H9 (cell line): ENCODE measurements around the gene ZNF346. TPM values are rescaled to one million over a fixed set of nuclear protein-coding genes. Genes with fewer than 3 reads are reported as not detected.

ENCODE experiments used
- DNase-seq: peaks from one replicate; pipeline ENCODE4 v3.0.0-alpha.2; 2017
- H2AFZ ChIP-seq: one replicate; pipeline ENCODE4 v1.6.1; 2013; ENCODE audit warnings: mild to moderate bottlenecking, low read length, control low read depth, moderate library complexity
- H2AK5ac ChIP-seq: 2 replicates; pipeline ENCODE4 v1.6.1; 2013; ENCODE audit warnings: low read length, control low read depth, mixed read lengths; ENCODE audit not compliant: insufficient read length
- H2BK120ac ChIP-seq: one replicate; pipeline ENCODE4 v1.6.1; 2013; ENCODE audit warnings: low read depth, mild to moderate bottlenecking, low read length, control low read depth, inconsistent platforms; ENCODE audit not compliant: poor library complexity, severe bottlenecking
- H2BK12ac ChIP-seq: 2 replicates; pipeline ENCODE4 v1.6.1; 2013; ENCODE audit warnings: low read length, control low read depth, mixed read lengths, low read depth; ENCODE audit not compliant: insufficient read length
- H2BK15ac ChIP-seq: 2 replicates; pipeline ENCODE4 v1.6.1; 2013; ENCODE audit warnings: low read depth, low read length, control low read depth
- H2BK20ac ChIP-seq: one replicate; pipeline ENCODE4 v1.6.1; 2013; ENCODE audit warnings: low read depth, mild to moderate bottlenecking, low read length, control low read depth, inconsistent platforms; ENCODE audit not compliant: poor library complexity, severe bottlenecking
- H2BK5ac ChIP-seq: 2 replicates; pipeline ENCODE4 v1.6.1; 2013; ENCODE audit warnings: low read length, control low read depth, mixed read lengths; ENCODE audit not compliant: insufficient read length
- H3K14ac ChIP-seq: 2 replicates; pipeline ENCODE4 v1.6.1; 2013; ENCODE audit warnings: low read length, control low read depth; ENCODE audit not compliant: insufficient read depth
- H3K18ac ChIP-seq: 2 replicates; pipeline ENCODE4 v1.6.1; 2013; ENCODE audit warnings: low read depth, mild to moderate bottlenecking, mixed read lengths, low read length, control low read depth; ENCODE audit not compliant: insufficient read length
- H3K23ac ChIP-seq: 2 replicates; pipeline ENCODE4 v1.6.1; 2013; ENCODE audit warnings: low read length, control low read depth, mixed read lengths, low read depth; ENCODE audit not compliant: insufficient read length
- H3K23me2 ChIP-seq: 2 replicates; pipeline ENCODE4 v1.6.1; 2013; ENCODE audit warnings: low read depth, mild to moderate bottlenecking, mixed read lengths, low read length, control low read depth; ENCODE audit not compliant: insufficient read length, poor library complexity, severe bottlenecking
- H3K27ac ChIP-seq: 2 replicates; pipeline ENCODE4 v1.5.1; 2013; ENCODE audit warnings: low read length, control low read depth, mixed read lengths, low read depth; ENCODE audit not compliant: insufficient read length
- H3K27me3 ChIP-seq: 2 replicates; pipeline ENCODE4 v1.6.1; 2013; ENCODE audit warnings: low read length, control low read depth, inconsistent platforms; ENCODE audit not compliant: insufficient read depth
- H3K4ac ChIP-seq: 2 replicates; pipeline ENCODE4 v1.6.1; 2013; ENCODE audit warnings: low read depth, mild to moderate bottlenecking, control low read depth, inconsistent platforms, low read length, moderate library complexity
- H3K4me1 ChIP-seq: 2 replicates; pipeline ENCODE4 v1.6.1; 2013; ENCODE audit warnings: low read length, control low read depth, inconsistent platforms; ENCODE audit not compliant: insufficient read depth
- H3K4me2 ChIP-seq: 2 replicates; pipeline ENCODE4 v1.6.1; 2013; ENCODE audit warnings: low read length, control low read depth, mixed read lengths; ENCODE audit not compliant: insufficient read length, insufficient read depth
- H3K56ac ChIP-seq: 2 replicates; pipeline ENCODE4 v1.6.1; 2013; ENCODE audit warnings: low read depth, mild to moderate bottlenecking, mixed read lengths, low read length, control low read depth; ENCODE audit not compliant: insufficient read length
- H3K79me1 ChIP-seq: 2 replicates; pipeline ENCODE4 v1.6.1; 2013; ENCODE audit warnings: low read depth, mild to moderate bottlenecking, moderate library complexity, low read length, control low read depth, inconsistent platforms; ENCODE audit not compliant: insufficient read depth, poor library complexity, severe bottlenecking
- H3K79me2 ChIP-seq: 2 replicates; pipeline ENCODE4 v1.6.1; 2013; ENCODE audit warnings: low read length, control low read depth, inconsistent platforms; ENCODE audit not compliant: insufficient read depth
- H3K9ac ChIP-seq: 2 replicates; pipeline ENCODE4 v1.6.1; 2013; ENCODE audit warnings: low read length, control low read depth, mixed read lengths; ENCODE audit not compliant: insufficient read length; ENCODE audit errors: extremely low read depth
- H3K9me3 ChIP-seq: one replicate; pipeline ENCODE4 v1.6.1; 2013; ENCODE audit warnings: low read depth, low read length, inconsistent platforms; ENCODE audit not compliant: control insufficient read depth
- H3T11ph ChIP-seq: one replicate; pipeline ENCODE4 v1.6.1; 2013; ENCODE audit warnings: mild to moderate bottlenecking, low read length, control low read depth, inconsistent platforms
- H4K20me1 ChIP-seq: one replicate; pipeline ENCODE4 v1.6.1; 2013; ENCODE audit not compliant: control insufficient read depth, insufficient read length, insufficient read depth
- H4K5ac ChIP-seq: 2 replicates; pipeline ENCODE4 v1.6.1; 2013; ENCODE audit warnings: low read depth, mild to moderate bottlenecking, mixed read lengths, low read length, control low read depth; ENCODE audit not compliant: insufficient read length
- H4K8ac ChIP-seq: replicated peaks from 2 replicates; pipeline ENCODE4 v1.6.1; 2013; ENCODE audit warnings: low read length, control low read depth, mixed read lengths, low read depth; ENCODE audit not compliant: insufficient read length
- H4K91ac ChIP-seq: 2 replicates; pipeline ENCODE4 v1.6.1; 2013; ENCODE audit warnings: low read depth, mild to moderate bottlenecking, moderate library complexity, mixed read lengths, low read length, control low read depth; ENCODE audit not compliant: insufficient read length
- H3K27ac Mint-ChIP-seq, 3 experiments: 2 replicates in 2 of 3; 3 replicates in 1 of 3; pipeline ENCODE4 v1.8.0; 2020 to 2021; ENCODE audit warnings: mixed read lengths in 3 of 3, mild to moderate bottlenecking in 1 of 3, moderate library complexity in 1 of 3
- H3K27me3 Mint-ChIP-seq: 2 replicates; pipeline ENCODE4 v1.8.0; 2021; ENCODE audit warnings: low read depth, mild to moderate bottlenecking, moderate library complexity, mixed read lengths
- H3K36me3 Mint-ChIP-seq, 3 experiments: 2 replicates in 2 of 3; 3 replicates in 1 of 3; pipeline ENCODE4 v1.8.0; 2020 to 2021; ENCODE audit warnings: low read depth in 3 of 3, mixed read lengths in 3 of 3; ENCODE audit not compliant: insufficient read depth in 1 of 3
- H3K4me1 Mint-ChIP-seq, 2 experiments: 2 replicates each; pipeline ENCODE4 v1.8.0; 2020; ENCODE audit warnings: mixed read lengths in 2 of 2
- H3K4me3 Mint-ChIP-seq, 2 experiments: 2 replicates in 1 of 2; 3 replicates in 1 of 2; pipeline ENCODE4 v1.8.0; 2020 to 2021; ENCODE audit warnings: mild to moderate bottlenecking in 2 of 2, mixed read lengths in 2 of 2, moderate library complexity in 1 of 2
- H3K9me3 Mint-ChIP-seq, 2 experiments: 2 replicates in 1 of 2; 3 replicates in 1 of 2; pipeline ENCODE4 v1.8.0; 2020; ENCODE audit warnings: mild to moderate bottlenecking in 2 of 2, mixed read lengths in 2 of 2, moderate library complexity in 1 of 2
- CTCF ChIP-seq: fragments of 200-600 bp; sonication (generic); conservative IDR thresholded peaks from 3 replicates; pipeline ENCODE4 v1.8.0; 2021; ENCODE audit warnings: antibody characterized with exemption, mild to moderate bottlenecking
- WGBS: extraction: QIAGEN DNeasy Blood & Tissue Kit; methylation state at CpG from one replicate; pipeline ENCODE4 v1.1.7; 2013; ENCODE audit warnings: missing lambda C conversion rate, low lambda C conversion rate, mixed read lengths; ENCODE audit not compliant: insufficient read length; ENCODE audit errors: extremely low coverage; 5-methylcytosine and 5-hydroxymethylcytosine counted together
- total RNA-seq: library from RNA; stranded (reverse); gene quantifications from 2 replicates; pipeline ENCODE4 v1.2.1, GENCODE V29; 2021

ZNF346 gene
- total RNA-seq, 1 experiment from 2014 or later = 22.7 TPM

GRCh38 chr5:176994460-176995121 lies 27.9 kb upstream of the ZNF346 start:
- peaks cover 27% of the 10 kb centered on the region; the same call in 1 of the 2 replicates for H3K79me2 ChIP-seq
- no peak overlapping the region for H3K4ac ChIP-seq
- H4K8ac ChIP-seq = no peak overlapping the region
- H3K27ac Mint-ChIP-seq = peak overlapping the region in 1 of 3 experiments; percentile 27; a peak in 1 of 7 replicates
- no peak overlapping the region for H2AFZ ChIP-seq
- H3K4me2 ChIP-seq = no peak overlapping the region
- H3K9ac ChIP-seq = no peak overlapping the region
- H3K56ac ChIP-seq = no peak overlapping the region
- no peaks in the 10 kb centered on the region for H3K27me3 ChIP-seq
- no peak overlapping the region for H3K14ac ChIP-seq
- no peak for TF ChIP-seq CTCF
- no peak overlapping the region for H2BK15ac ChIP-seq
- H4K20me1 ChIP-seq = no peaks in the 10 kb centered on the region
- no peaks in the 10 kb centered on the region for H3K23me2 ChIP-seq
- no peak overlapping the region for H2AK5ac ChIP-seq
- H3K9me3 ChIP-seq = no peaks in the 10 kb centered on the region
- no peak overlapping the region for H3K23ac ChIP-seq
- no peak overlapping the region for H3K18ac ChIP-seq
- H2BK120ac ChIP-seq = no peak overlapping the region
- no peak overlapping the region for H4K91ac ChIP-seq
- H3T11ph ChIP-seq = no peak overlapping the region
- H3K4me3 Mint-ChIP-seq = no peak overlapping the region
- no CpG with 5 or more reads among the region's 7 CpGs for WGBS
- no peak overlapping the region for H3K27ac ChIP-seq
- no peak for DNase-seq
- H2BK5ac ChIP-seq = no peak overlapping the region
- no peak overlapping the region for H2BK12ac ChIP-seq
- H3K9me3 Mint-ChIP-seq = peaks cover 15 to 23% of the 10 kb centered on the region in 2 experiments
- peaks cover 10% of the 10 kb centered on the region for H3K79me1 ChIP-seq
- peaks cover 24 to 32% (median 28%) of the 10 kb centered on the region in 3 experiments for H3K36me3 Mint-ChIP-seq
- no peak overlapping the region for H4K5ac ChIP-seq
- H3K4me1 ChIP-seq = no peaks in the 10 kb centered on the region
- H3K27me3 Mint-ChIP-seq = no peaks in the 10 kb centered on the region
- no peak overlapping the region for H2BK20ac ChIP-seq
- H3K4me1 Mint-ChIP-seq = peaks cover 7 to 11% of the 10 kb centered on the region in 2 experiments; a peak in 2 of 4 replicates
